ENCODE results near the gene POLR1E. TPM values are rescaled to one million over a fixed set of nuclear protein-coding genes. Genes with fewer than 3 reads are reported as not detected.

POLR1E gene
- total RNA-seq, 1 experiment from 2014 or later = 60.9 TPM

- H3K4me1 ChIP-seq (ENCODE audit: control insufficient read depth in 1 of 2, insufficient read depth in 2 of 2, low read length in 2 of 2) = 0 out of 4 replicates have a peak, but pooled peaks cover 0 to 5% of the 10 kb centered on the region in 2 experiments
- RAD21 ChIA-PET (ENCODE audit: low non-redundant PET in 1 of 2, low total read pairs in 2 of 2, uncharacterized antibody in 2 of 2, unreplicated experiment in 2 of 2) = no interaction called here
- DNase-seq (ENCODE audit: low read depth, low spot score) (no peak), ATAC-seq (no peak)
- H3K9me2 ChIP-seq (ENCODE audit: insufficient read depth) = no peaks in the 10 kb centered on the region
- BruUV-seq (replicated peaks) = no TSS peak
- no peaks in the 10 kb centered on the region for H3K27me3 ChIP-seq (ENCODE audit: insufficient read depth, low read length)
- POLR2A ChIA-PET = no interaction called here
- TF ChIP-seq EGR1 (IDR thresholded peaks at IDR 0.05; ENCODE audit: low read depth) (no peak), SP1 (IDR thresholded peaks at IDR 0.05; ENCODE audit: low read depth) (no peak), SRF (IDR thresholded peaks at IDR 0.05; ENCODE audit: low read depth) (no peak), CEBPB (IDR thresholded peaks at IDR 0.05; ENCODE audit: low read depth) (no peak), ATF3 (IDR thresholded peaks at IDR 0.05) (no peak)
- TF ChIP-seq, protein P1, sequence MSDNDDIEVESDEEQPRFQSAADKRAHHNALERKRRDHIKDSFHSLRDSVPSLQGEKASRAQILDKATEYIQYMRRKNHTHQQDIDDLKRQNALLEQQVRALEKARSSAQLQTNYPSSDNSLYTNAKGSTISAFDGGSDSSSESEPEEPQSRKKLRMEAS (IDR thresholded peaks at IDR 0.05) = no peak
- intact Hi-C loops (cut with micrococcal nuclease) = no loop called here
- CTCF ChIA-PET = no interaction called here
- H3K9ac ChIP-seq (ENCODE audit: low read length) = no peak overlapping the region
- H2AFZ ChIP-seq (ENCODE audit: low read depth, low read length, poor library complexity, severe bottlenecking) = no peak overlapping the region
- H3K4me3 ChIP-seq (replicated peaks in 1 of 2; ENCODE audit: low read depth in 1 of 2, low read length in 2 of 2) = no peak overlapping the region
- no peak overlapping the region for H3K27ac ChIP-seq (ENCODE audit: low read depth, low read length)
- no peaks in the 10 kb centered on the region for H4K20me1 ChIP-seq (ENCODE audit: insufficient read depth)
- H3K4me2 ChIP-seq (ENCODE audit: low read length) = no peak overlapping the region
- H3K9me3 ChIP-seq (ENCODE audit: control insufficient read depth in 1 of 2, insufficient read depth in 1 of 2, low read depth in 1 of 2, low read length in 2 of 2) = no peaks in the 10 kb centered on the region
- H3K79me2 ChIP-seq (ENCODE audit: insufficient read depth, low read length) = no peaks in the 10 kb centered on the region
- no peaks in the 10 kb centered on the region for H3K36me3 ChIP-seq (ENCODE audit: control insufficient read depth in 1 of 2, insufficient read depth in 2 of 2, low read length in 2 of 2)
These were observed 57.1 kb downstream of the POLR1E start for GRCh38 chr9:37542895-37543294.

DNA sequence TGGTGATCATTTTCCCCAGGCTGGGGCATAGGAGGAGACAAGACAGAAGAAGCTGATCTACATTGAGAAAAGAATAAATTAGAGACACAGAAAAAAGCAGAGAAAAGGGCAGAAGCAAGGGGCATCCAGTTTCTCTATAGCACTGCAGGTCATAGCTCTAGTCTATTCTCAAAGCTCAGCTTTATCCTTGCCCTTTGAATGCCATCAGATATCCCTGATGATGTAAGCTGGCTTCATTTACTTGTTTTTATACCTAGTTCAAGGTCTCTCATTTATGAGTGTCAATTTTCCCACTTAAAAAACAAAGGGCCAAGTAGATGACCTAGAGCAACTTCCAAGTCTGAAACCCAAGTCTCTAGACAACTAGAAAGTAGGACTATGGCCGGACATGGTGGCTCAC lies 57.7 kb downstream of the POLR1E start:
- intact Hi-C loops (cut with micrococcal nuclease) = no loop called here
- POLR2A ChIA-PET = no interaction called here
- no TSS peak for BruUV-seq (replicated peaks)
- Histone ChIP-seq H3K9me3 (ENCODE audit: control insufficient read depth in 1 of 2, insufficient read depth in 1 of 2, low read depth in 1 of 2, low read length in 2 of 2) (no peaks in the 10 kb centered on the region), H3K4me1 (ENCODE audit: control insufficient read depth in 1 of 2, insufficient read depth in 2 of 2, low read length in 2 of 2) (0 out of 4 replicates have a peak, but pooled peaks cover 0 to 5% of the 10 kb centered on the region in 2 experiments), H3K9me2 (ENCODE audit: insufficient read depth) (no peaks in the 10 kb centered on the region), H3K27me3 (ENCODE audit: insufficient read depth, low read length) (no peaks in the 10 kb centered on the region), H3K4me3 (replicated peaks in 1 of 2; ENCODE audit: low read depth in 1 of 2, low read length in 2 of 2) (no peak overlapping the region), H3K27ac (ENCODE audit: low read depth, low read length) (no peak overlapping the region), H3K9ac (ENCODE audit: low read length) (no peak overlapping the region), H3K36me3 (ENCODE audit: control insufficient read depth in 1 of 2, insufficient read depth in 2 of 2, low read length in 2 of 2) (no peaks in the 10 kb centered on the region), H3K4me2 (ENCODE audit: low read length) (no peak overlapping the region), H3K79me2 (ENCODE audit: insufficient read depth, low read length) (no peaks in the 10 kb centered on the region), H4K20me1 (ENCODE audit: insufficient read depth) (no peaks in the 10 kb centered on the region), H2AFZ (ENCODE audit: low read depth, low read length, poor library complexity, severe bottlenecking) (no peak overlapping the region)
- RAD21 ChIA-PET (ENCODE audit: low non-redundant PET in 1 of 2, low total read pairs in 2 of 2, uncharacterized antibody in 2 of 2, unreplicated experiment in 2 of 2) = no interaction called here
- ATAC-seq (no peak), DNase-seq (ENCODE audit: low read depth, low spot score) (no peak)
- TF ChIP-seq CTCF (IDR thresholded peaks at IDR 0.05 in 2 of 3, conservative IDR thresholded peaks at IDR 0.05 in 1 of 3; ENCODE audit: borderline replicate concordance in 1 of 3, insufficient read depth in 1 of 3, low read depth in 2 of 3, low read length in 2 of 3) (no peak), POLR2A (IDR thresholded peaks at IDR 0.05; ENCODE audit: borderline replicate concordance, extremely low read depth, insufficient read depth, insufficient read length) (no peak)
- CTCF ChIA-PET = no interaction called here
